ENCODE results near the gene HPD. TPM values are rescaled to one million over a fixed set of nuclear protein-coding genes. Genes with fewer than 3 reads are reported as not detected.

The HPD gene
- total and polyA plus RNA-seq, 2 donors (not counting 3 experiments of a cell fraction or from before 2014, with no cell fraction given) = not detected

DNA sequence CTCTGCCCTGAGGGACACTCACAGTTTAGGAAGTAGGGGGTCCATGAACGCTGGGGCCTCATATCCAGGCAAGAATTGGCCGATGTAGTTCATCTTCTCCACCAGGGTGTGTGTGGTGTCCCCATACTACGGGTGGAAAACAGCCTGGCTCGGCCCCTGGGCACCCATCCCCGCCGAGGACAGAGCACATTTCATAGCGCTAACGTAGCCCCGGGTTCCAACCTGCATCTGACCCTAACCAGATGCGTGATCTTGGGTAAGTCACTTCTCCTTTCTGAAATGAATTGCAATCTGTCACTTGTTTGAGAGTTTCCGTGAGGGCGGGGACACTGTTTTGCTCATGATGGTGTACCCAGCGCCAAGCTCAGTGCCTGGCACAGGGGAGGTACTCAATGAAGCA, 9.0 kb downstream of the HPD start:
- Histone ChIP-seq H3K27me3 (ENCODE audit: control insufficient read depth in 2 of 2, insufficient read depth in 2 of 2, low read length in 2 of 2) (no peaks in the 10 kb centered on the region), H3K4me3 (replicated peaks in 1 of 3; ENCODE audit: insufficient read depth in 1 of 3, low read depth in 1 of 3, low read length in 3 of 3) (no peak overlapping the region), H3K4me1 (ENCODE audit: control insufficient read depth, extremely low read depth, insufficient read depth, low read length) (no peaks in the 10 kb centered on the region), H3K79me2 (ENCODE audit: control insufficient read depth, insufficient read depth, low read length) (no peaks in the 10 kb centered on the region), H4K20me1 (replicated peaks; ENCODE audit: control insufficient read depth, extremely low read depth, insufficient read depth, low read length) (no peaks in the 10 kb centered on the region), H3K4me2 (ENCODE audit: insufficient read depth, low read length) (no peak overlapping the region), H3K9ac (replicated peaks; ENCODE audit: extremely low read depth, insufficient read depth, low read length) (no peak overlapping the region), H3K27ac (ENCODE audit: insufficient read depth, low read depth, low read length) (no peak overlapping the region), H2AFZ (ENCODE audit: low read depth, low read length) (no peak overlapping the region), H3K9me3 (replicated peaks; ENCODE audit: control insufficient read depth, insufficient read depth, low read length) (no peaks in the 10 kb centered on the region), H3K9me1 (replicated peaks; ENCODE audit: control insufficient read depth, extremely low read depth, insufficient read depth, low read length) (no peaks in the 10 kb centered on the region), H3K36me3 (ENCODE audit: control insufficient read depth in 2 of 2, extremely low read depth in 1 of 2, insufficient read depth in 2 of 2, low read length in 2 of 2) (no peaks in the 10 kb centered on the region)
- DNase-seq (ENCODE audit: low read depth, low spot score) (no peak), FAIRE-seq (no peak)
- TF ChIP-seq, protein P1, sequence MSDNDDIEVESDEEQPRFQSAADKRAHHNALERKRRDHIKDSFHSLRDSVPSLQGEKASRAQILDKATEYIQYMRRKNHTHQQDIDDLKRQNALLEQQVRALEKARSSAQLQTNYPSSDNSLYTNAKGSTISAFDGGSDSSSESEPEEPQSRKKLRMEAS (IDR thresholded peaks at IDR 0.05; ENCODE audit: insufficient read depth, insufficient read length) = no peak
- no peak for TF ChIP-seq MYC (IDR thresholded peaks at IDR 0.05; ENCODE audit: low read depth, low read length)
- TF ChIP-seq, protein P2, sequence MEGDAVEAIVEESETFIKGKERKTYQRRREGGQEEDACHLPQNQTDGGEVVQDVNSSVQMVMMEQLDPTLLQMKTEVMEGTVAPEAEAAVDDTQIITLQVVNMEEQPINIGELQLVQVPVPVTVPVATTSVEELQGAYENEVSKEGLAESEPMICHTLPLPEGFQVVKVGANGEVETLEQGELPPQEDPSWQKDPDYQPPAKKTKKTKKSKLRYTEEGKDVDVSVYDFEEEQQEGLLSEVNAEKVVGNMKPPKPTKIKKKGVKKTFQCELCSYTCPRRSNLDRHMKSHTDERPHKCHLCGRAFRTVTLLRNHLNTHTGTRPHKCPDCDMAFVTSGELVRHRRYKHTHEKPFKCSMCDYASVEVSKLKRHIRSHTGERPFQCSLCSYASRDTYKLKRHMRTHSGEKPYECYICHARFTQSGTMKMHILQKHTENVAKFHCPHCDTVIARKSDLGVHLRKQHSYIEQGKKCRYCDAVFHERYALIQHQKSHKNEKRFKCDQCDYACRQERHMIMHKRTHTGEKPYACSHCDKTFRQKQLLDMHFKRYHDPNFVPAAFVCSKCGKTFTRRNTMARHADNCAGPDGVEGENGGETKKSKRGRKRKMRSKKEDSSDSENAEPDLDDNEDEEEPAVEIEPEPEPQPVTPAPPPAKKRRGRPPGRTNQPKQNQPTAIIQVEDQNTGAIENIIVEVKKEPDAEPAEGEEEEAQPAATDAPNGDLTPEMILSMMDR (IDR thresholded peaks at IDR 0.05; ENCODE audit: extremely low read depth in 1 of 2, insufficient read depth in 1 of 2, low read depth in 1 of 2, low read length in 2 of 2) = no peak
- no peak for TF ChIP-seq POLR2A (IDR thresholded peaks at IDR 0.05; ENCODE audit: low read depth, low read length)
- TF ChIP-seq JUN (IDR thresholded peaks at IDR 0.05; ENCODE audit: borderline replicate concordance, insufficient read depth, insufficient read length, low read depth) = no peak
- BruUV-seq (replicated peaks) = no TSS peak
- intact Hi-C loops (cut with micrococcal nuclease) = no loop called here
- dilution Hi-C loops (cut with MboI; ENCODE audit: extremely low pct_ligation_motif_present, low sequenced_read_pairs) = no loop called here
- CTCF ChIA-PET = interaction anchor here (0.7 kb wide), 1 partner anchor 143 kb away, joined by 3 read pairs; no protein-coding TSS in a partner anchor
- POLR2A ChIA-PET = no interaction called here

DNA sequence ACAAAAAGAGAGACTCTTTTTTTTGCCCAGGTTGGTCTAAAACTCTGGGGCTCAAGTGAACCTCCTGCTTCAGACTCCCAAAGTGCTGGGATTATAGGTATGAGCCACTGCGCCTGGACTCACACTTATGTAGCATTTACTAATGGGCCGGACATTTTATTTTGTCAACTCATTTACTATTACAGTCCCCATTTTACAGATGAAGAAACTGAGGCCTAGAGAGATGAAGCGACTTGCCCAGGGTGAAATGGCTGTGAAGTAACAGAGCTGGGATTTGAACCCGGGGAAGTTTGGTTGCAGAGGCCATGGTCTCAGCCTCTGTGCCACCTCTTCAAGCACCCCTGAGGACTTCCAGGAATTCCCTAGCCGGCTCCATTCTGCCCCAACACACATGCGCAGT, 9.4 kb downstream of the HPD start:
- FAIRE-seq (no peak), DNase-seq (ENCODE audit: low read depth, low spot score) (no peak)
- Histone ChIP-seq H3K4me1 (ENCODE audit: control insufficient read depth, extremely low read depth, insufficient read depth, low read length) (no peaks in the 10 kb centered on the region), H3K4me2 (ENCODE audit: insufficient read depth, low read length) (no peak overlapping the region), H3K27me3 (ENCODE audit: control insufficient read depth in 2 of 2, insufficient read depth in 2 of 2, low read length in 2 of 2) (no peaks in the 10 kb centered on the region), H3K27ac (ENCODE audit: insufficient read depth, low read depth, low read length) (no peak overlapping the region), H2AFZ (ENCODE audit: low read depth, low read length) (no peak overlapping the region), H3K79me2 (ENCODE audit: control insufficient read depth, insufficient read depth, low read length) (no peaks in the 10 kb centered on the region), H3K9ac (replicated peaks; ENCODE audit: extremely low read depth, insufficient read depth, low read length) (no peak overlapping the region), H3K36me3 (ENCODE audit: control insufficient read depth in 2 of 2, extremely low read depth in 1 of 2, insufficient read depth in 2 of 2, low read length in 2 of 2) (no peaks in the 10 kb centered on the region), H3K9me1 (replicated peaks; ENCODE audit: control insufficient read depth, extremely low read depth, insufficient read depth, low read length) (no peaks in the 10 kb centered on the region), H4K20me1 (replicated peaks; ENCODE audit: control insufficient read depth, extremely low read depth, insufficient read depth, low read length) (no peaks in the 10 kb centered on the region), H3K9me3 (replicated peaks; ENCODE audit: control insufficient read depth, insufficient read depth, low read length) (no peaks in the 10 kb centered on the region), H3K4me3 (replicated peaks in 1 of 3; ENCODE audit: insufficient read depth in 1 of 3, low read depth in 1 of 3, low read length in 3 of 3) (no peak overlapping the region)
- dilution Hi-C loops (cut with MboI; ENCODE audit: extremely low pct_ligation_motif_present, low sequenced_read_pairs) = no loop called here
- intact Hi-C loops (cut with micrococcal nuclease) = no loop called here
- ChIA-PET POLR2A (no interaction called here), CTCF (interaction anchor here (1.0 kb wide), 1 partner anchor 21 kb away, joined by 3 read pairs; no protein-coding TSS in a partner anchor)
- BruUV-seq (replicated peaks) = no TSS peak
- TF ChIP-seq GATA2 (IDR thresholded peaks at IDR 0.05; ENCODE audit: insufficient read depth, insufficient read length, low read depth, low read length) (no peak), FOS (IDR thresholded peaks at IDR 0.05; ENCODE audit: borderline replicate concordance, insufficient read depth, low read length) (no peak), POLR2A (IDR thresholded peaks at IDR 0.05; ENCODE audit: low read depth, low read length) (no peak), MYC (IDR thresholded peaks at IDR 0.05; ENCODE audit: low read depth, low read length) (no peak), EZH2 (IDR thresholded peaks at IDR 0.05; ENCODE audit: borderline replicate concordance, low read depth, low read length, severe bottlenecking) (no peak)
- TF ChIP-seq, protein P1 (IDR thresholded peaks at IDR 0.05; ENCODE audit: insufficient read depth, insufficient read length) = no peak
